Esophagus (tissue), 2 donors: ENCODE results near the gene MEGF8. TPM values are rescaled to one million over a fixed set of nuclear protein-coding genes. Genes with fewer than 3 reads are reported as not detected.

ENCODE experiments used
- H3K27ac ChIP-seq, 2 donors: one replicate each; pipeline ENCODE4 v1.5.1; 2013; ENCODE audit warnings: low read depth in 2 of 2, mild to moderate bottlenecking in 2 of 2, inconsistent platforms in 1 of 2, low read length in 1 of 2, moderate library complexity in 1 of 2
- H3K27me3 ChIP-seq, 2 donors: one replicate each; pipeline ENCODE4 v1.6.1; 2013; ENCODE audit warnings: low read length in 2 of 2, control low read depth in 1 of 2, mild to moderate bottlenecking in 1 of 2; ENCODE audit not compliant: insufficient read depth in 2 of 2, control insufficient read depth in 1 of 2
- H3K36me3 ChIP-seq, 2 donors: one replicate each; pipeline ENCODE4 v1.6.1; 2013; ENCODE audit warnings: low read length in 1 of 2; ENCODE audit not compliant: control insufficient read depth in 2 of 2, insufficient read depth in 2 of 2
- H3K4me1 ChIP-seq, 2 donors: one replicate each; pipeline ENCODE4 v1.6.1; 2013; ENCODE audit warnings: low read length in 1 of 2; ENCODE audit not compliant: control insufficient read depth in 2 of 2, insufficient read depth in 2 of 2
- H3K4me3 ChIP-seq, 2 donors: one replicate each; pipeline ENCODE4 v1.5.1; 2013; ENCODE audit warnings: low read length in 2 of 2, mild to moderate bottlenecking in 2 of 2, low read depth in 1 of 2, moderate library complexity in 1 of 2
- H3K9me3 ChIP-seq, 2 donors: one replicate each; pipeline ENCODE4 v1.6.1; 2013; ENCODE audit warnings: mild to moderate bottlenecking in 2 of 2, low read depth in 1 of 2, low read length in 1 of 2, moderate library complexity in 1 of 2; ENCODE audit not compliant: control insufficient read depth in 2 of 2, insufficient read depth in 1 of 2
- WGBS, 2 donors: extraction: QIAGEN DNeasy Blood & Tissue Kit; methylation state at CpG; one replicate each; pipeline ENCODE4 v1.1.7; 2013; 5-methylcytosine and 5-hydroxymethylcytosine counted together
- polyA plus RNA-seq, 2 donors: library from polyadenylated mRNA; stranded (reverse); fragments of 200-250 nt; gene quantifications; one replicate each; pipeline ENCODE4 v1.2.3, GENCODE V29; 2013
- donor health status: healthy with polysubstance abuse.
- donor health status: Bipolar disorder and iron deficiency.

MEGF8 gene
- polyA plus RNA-seq, 2 donors, result 4.4 to 8.6 TPM

- Histone ChIP-seq H3K4me1 (peaks cover 8 to 9% of the 10 kb centered on the region in 2 donors), H3K9me3 (no peaks in the 10 kb centered on the region), H3K27ac (no peak overlapping the region), H3K27me3 (peaks cover 0 to 9% of the 10 kb centered on the region in 2 donors), H3K4me3 (no peak overlapping the region), H3K36me3 (no peaks in the 10 kb centered on the region)
- 38 to 44% methylated on average over 26 to 28 of the region's 28 CpGs for WGBS, 2 donors
These were observed 8.9 kb upstream of the MEGF8 start for GRCh38 chr19:42316223-42317211.

GRCh38 chr19:42317535-42317934, 7.9 kb upstream of the MEGF8 start:
- peaks cover 0 to 9% of the 10 kb centered on the region in 2 donors for H3K27me3 ChIP-seq
- no peaks in the 10 kb centered on the region for H3K36me3 ChIP-seq
- peaks cover 8 to 9% of the 10 kb centered on the region in 2 donors for H3K4me1 ChIP-seq
- no peak overlapping the region for H3K27ac ChIP-seq
- H3K4me3 ChIP-seq, result no peak overlapping the region
- H3K9me3 ChIP-seq, result no peaks in the 10 kb centered on the region
- 84 to 87% methylated on average over 13 of the region's 13 CpGs for WGBS, 2 donors

GRCh38 chr19:42322305-42322704, 3.1 kb upstream of the MEGF8 start:
- H3K27ac ChIP-seq, result no peak overlapping the region
- no peaks in the 10 kb centered on the region for H3K36me3 ChIP-seq
- H3K9me3 ChIP-seq, result no peaks in the 10 kb centered on the region
- 68 to 76% methylated on average over 9 of the region's 9 CpGs for WGBS, 2 donors
- peaks cover 0 to 12% of the 10 kb centered on the region in 2 donors for H3K27me3 ChIP-seq
- no peak overlapping the region for H3K4me3 ChIP-seq
- peaks cover 3 to 5% of the 10 kb centered on the region in 2 donors for H3K4me1 ChIP-seq

- Histone ChIP-seq H3K27me3 (peaks cover 0 to 12% of the 10 kb centered on the region in 2 donors), H3K9me3 (no peaks in the 10 kb centered on the region), H3K4me3 (peak overlapping the region in 1 of 2 donors; percentile 1), H3K36me3 (no peaks in the 10 kb centered on the region), H3K4me1 (peaks cover 3 to 5% of the 10 kb centered on the region in 2 donors), H3K27ac (no peak overlapping the region)
- 27 to 36% methylated on average over 27 to 29 of the region's 29 CpGs for WGBS, 2 donors
These were observed 2.0 kb upstream of the MEGF8 start for GRCh38 chr19:42323473-42323851.

- Histone ChIP-seq H3K27me3 (peaks cover 0 to 12% of the 10 kb centered on the region in 2 donors), H3K4me1 (peaks cover 3 to 5% of the 10 kb centered on the region in 2 donors), H3K36me3 (no peaks in the 10 kb centered on the region), H3K9me3 (no peaks in the 10 kb centered on the region), H3K4me3 (peak overlapping the region; percentile 1 to 21), H3K27ac (no peak overlapping the region)
- 2 to 6% methylated on average over 48 to 92 of the region's 92 CpGs for WGBS, 2 donors
These were observed 1.4 kb upstream of the MEGF8 start for GRCh38 chr19:42323852-42324654.

GRCh38 chr19:42324655-42325307, 654 bp upstream of the MEGF8 start:
- H3K36me3 ChIP-seq, result no peaks in the 10 kb centered on the region
- H3K4me3 ChIP-seq, result peak overlapping the region; percentile 1 to 6
- WGBS, 2 donors, result 3 to 4% methylated on average over 31 to 38 of the region's 38 CpGs
- no peak overlapping the region for H3K27ac ChIP-seq
- peaks cover 0 to 12% of the 10 kb centered on the region in 2 donors for H3K27me3 ChIP-seq
- H3K4me1 ChIP-seq, result peaks cover 3 to 5% of the 10 kb centered on the region in 2 donors
- H3K9me3 ChIP-seq, result no peaks in the 10 kb centered on the region

GRCh38 chr19:42325896-42326771, 699 bp downstream of the MEGF8 start:
- 5 to 6% methylated on average over 37 of the region's 37 CpGs for WGBS, 2 donors
- Histone ChIP-seq H3K4me1 (peaks cover 3 to 5% of the 10 kb centered on the region in 2 donors), H3K9me3 (no peaks in the 10 kb centered on the region), H3K27me3 (peaks cover 0 to 12% of the 10 kb centered on the region in 2 donors), H3K36me3 (no peaks in the 10 kb centered on the region), H3K27ac (peak overlapping the region; percentile 79 to 83), H3K4me3 (peak overlapping the region; percentile 87 to 94)

- H3K4me3 ChIP-seq, result no peak overlapping the region
- no peaks in the 10 kb centered on the region for H3K9me3 ChIP-seq
- peaks cover 0 to 12% of the 10 kb centered on the region in 2 donors for H3K27me3 ChIP-seq
- no peaks in the 10 kb centered on the region for H3K36me3 ChIP-seq
- no peak overlapping the region for H3K27ac ChIP-seq
- H3K4me1 ChIP-seq, result peaks cover 3 to 5% of the 10 kb centered on the region in 2 donors
These were observed 1.5 kb downstream of the MEGF8 start for GRCh38 chr19:42326969-42327368.
